ENCODE results near the gene PLA2G4B.

The PLA2G4B gene

GRCh38 chr15:41893422-41894250 is 55.0 kb downstream of the PLA2G4B start, which contains the start of gene SPTBN5:
Gene SPTBN5 (minus strand): TSS chr15:41894053. CDS start chr15:41893497, 556 bp downstream.
- peak; percentile 64 for TF ChIP-seq TEAD4 (IDR thresholded peaks at IDR 0.05)
- peak; percentile 72; the same call in 1 of the 2 replicates for TF ChIP-seq EGR1 (IDR thresholded peaks at IDR 0.05)
- TF ChIP-seq ZBTB7A (IDR thresholded peaks at IDR 0.05; ENCODE audit: low read depth): 0 out of 2 replicates have a peak, but pooled peaks have one; percentile 3
- peak; percentile 39; the same call in 1 of the 2 replicates for TF ChIP-seq FOXM1 (IDR thresholded peaks at IDR 0.05; ENCODE audit: borderline replicate concordance, low read depth)
- no peak for TF ChIP-seq REST (IDR thresholded peaks at IDR 0.05; ENCODE audit: low read depth)
- peak; percentile 89 for TF ChIP-seq TCF12 (IDR thresholded peaks at IDR 0.05; ENCODE audit: low read depth)
- no peak for TF ChIP-seq USF1 (IDR thresholded peaks at IDR 0.05)
- TF ChIP-seq YY1 (IDR thresholded peaks at IDR 0.05; ENCODE audit: low read depth): no peak
- TF ChIP-seq NFIC (IDR thresholded peaks at IDR 0.05): peak; percentile 83
- no peak for TF ChIP-seq CREB1 (IDR thresholded peaks at IDR 0.05; ENCODE audit: low read depth)
- TF ChIP-seq EP300 (IDR thresholded peaks at IDR 0.05; ENCODE audit: borderline replicate concordance): peak; percentile 93
- TF ChIP-seq MAX (IDR thresholded peaks at IDR 0.05): 0 out of 2 replicates have a peak, but pooled peaks have one; percentile 48

- TF ChIP-seq EGR1 (IDR thresholded peaks at IDR 0.05) (no peak; the same call in 1 of the 2 replicates), TCF12 (IDR thresholded peaks at IDR 0.05; ENCODE audit: low read depth) (0 out of 2 replicates have a peak, but pooled peaks have one; percentile 11), EP300 (IDR thresholded peaks at IDR 0.05; ENCODE audit: borderline replicate concordance) (no peak), FOXM1 (IDR thresholded peaks at IDR 0.05; ENCODE audit: borderline replicate concordance, low read depth) (no peak), CEBPB (IDR thresholded peaks at IDR 0.05) (no peak), RAD21 (IDR thresholded peaks at IDR 0.05; ENCODE audit: low read depth) (no peak), MAX (IDR thresholded peaks at IDR 0.05) (0 out of 2 replicates have a peak, but pooled peaks have one; percentile 7)
These were observed 55.7 kb downstream of the PLA2G4B start for GRCh38 chr15:41894251-41894790.

- TF ChIP-seq ZBTB7A (IDR thresholded peaks at IDR 0.05; ENCODE audit: low read depth) (peak; percentile 85), TCF12 (IDR thresholded peaks at IDR 0.05; ENCODE audit: low read depth) (peak; percentile 49), REST (IDR thresholded peaks at IDR 0.05; ENCODE audit: low read depth) (no peak), CREB1 (IDR thresholded peaks at IDR 0.05; ENCODE audit: low read depth) (no peak), CEBPB (IDR thresholded peaks at IDR 0.05) (no peak), TAF1 (IDR thresholded peaks at IDR 0.05; ENCODE audit: low read depth) (no peak), NFIC (IDR thresholded peaks at IDR 0.05) (peak; percentile 85), EP300 (IDR thresholded peaks at IDR 0.05; ENCODE audit: borderline replicate concordance) (peak; percentile 78), TEAD4 (IDR thresholded peaks at IDR 0.05) (no peak; the same call in none of the 2 replicates), YY1 (IDR thresholded peaks at IDR 0.05; ENCODE audit: low read depth) (peak; percentile 12), EGR1 (IDR thresholded peaks at IDR 0.05) (0 out of 2 replicates have a peak, but pooled peaks have one; percentile 2), USF1 (IDR thresholded peaks at IDR 0.05) (no peak), FOXM1 (IDR thresholded peaks at IDR 0.05; ENCODE audit: borderline replicate concordance, low read depth) (no peak), RAD21 (IDR thresholded peaks at IDR 0.05; ENCODE audit: low read depth) (peak; percentile 15; the same call in 1 of the 2 replicates), MAX (IDR thresholded peaks at IDR 0.05) (no peak)
These were observed 56.3 kb downstream of the PLA2G4B start for GRCh38 chr15:41894791-41895463.

GRCh38 chr15:41895491-41895890 is 56.8 kb downstream of the PLA2G4B start:
- TF ChIP-seq EGR1 (IDR thresholded peaks at IDR 0.05): 0 out of 2 replicates have a peak, but pooled peaks have one; percentile 1
- TF ChIP-seq TCF12 (IDR thresholded peaks at IDR 0.05; ENCODE audit: low read depth): no peak
- TF ChIP-seq RAD21 (IDR thresholded peaks at IDR 0.05; ENCODE audit: low read depth): no peak
- no peak for TF ChIP-seq TAF1 (IDR thresholded peaks at IDR 0.05; ENCODE audit: low read depth)
- TF ChIP-seq MAX (IDR thresholded peaks at IDR 0.05): no peak
